Thymus (tissue), 11 donors: ENCODE measurements around the gene RHEBL1. TPM values are rescaled to one million over a fixed set of nuclear protein-coding genes. Genes with fewer than 3 reads are reported as not detected.

Source experiments
- DNase-seq, 9 donors: peaks; one replicate each; pipeline ENCODE4 v3.0.0-alpha.2; 2013; ENCODE audit warnings: low spot score in 9 of 9, low read depth in 6 of 9, missing footprints in 1 of 9
- H3K27ac ChIP-seq, 2 donors: one replicate each; pipeline ENCODE4 v1.5.1; 2013; ENCODE audit warnings: control low read depth in 1 of 2, low read depth in 1 of 2, low read length in 1 of 2, mild to moderate bottlenecking in 1 of 2, moderate library complexity in 1 of 2
- H3K27me3 ChIP-seq, 2 donors: one replicate each; pipeline ENCODE4 v1.5.1; 2013; ENCODE audit warnings: low read length in 1 of 2; ENCODE audit not compliant: control insufficient read depth in 2 of 2, insufficient read depth in 1 of 2
- H3K36me3 ChIP-seq, 2 donors: one replicate each; pipeline ENCODE4 v1.5.1; 2013; ENCODE audit warnings: low read length in 1 of 2, mild to moderate bottlenecking in 1 of 2, moderate library complexity in 1 of 2; ENCODE audit not compliant: control insufficient read depth in 2 of 2, insufficient read depth in 2 of 2
- H3K4me1 ChIP-seq, 2 donors: one replicate each; pipeline ENCODE4 v1.5.1; 2013; ENCODE audit warnings: low read length in 2 of 2; ENCODE audit not compliant: control insufficient read depth in 2 of 2, insufficient read depth in 2 of 2
- H3K4me3 ChIP-seq, 2 donors: one replicate each; pipeline ENCODE4 v1.5.1; 2013; ENCODE audit warnings: low read length in 2 of 2, control low read depth in 1 of 2, mild to moderate bottlenecking in 1 of 2
- H3K9me3 ChIP-seq, 2 donors: one replicate each; pipeline ENCODE4 v1.5.1; 2013; ENCODE audit warnings: low read length in 1 of 2, mild to moderate bottlenecking in 1 of 2; ENCODE audit not compliant: control insufficient read depth in 2 of 2, insufficient read depth in 1 of 2
- WGBS: extraction: QIAGEN DNeasy Blood & Tissue Kit; methylation state at CpG from one replicate; pipeline ENCODE4 v1.1.7; 2013; 5-methylcytosine and 5-hydroxymethylcytosine counted together
- polyA plus RNA-seq: library from polyadenylated mRNA; stranded (reverse); fragments of 200-250 nt; gene quantifications from one replicate; pipeline ENCODE4 v1.2.3, GENCODE V29; 2013
- total RNA-seq: library from RNA; stranded (reverse); fragments of 120-200 nt; gene quantifications from one replicate; pipeline ENCODE4 v1.2.4, GENCODE V29; 2013
- donor health status: healthy.

The RHEBL1 gene
- total and polyA plus RNA-seq, 2 donors = 1.6 to 3.2 TPM

DNA sequence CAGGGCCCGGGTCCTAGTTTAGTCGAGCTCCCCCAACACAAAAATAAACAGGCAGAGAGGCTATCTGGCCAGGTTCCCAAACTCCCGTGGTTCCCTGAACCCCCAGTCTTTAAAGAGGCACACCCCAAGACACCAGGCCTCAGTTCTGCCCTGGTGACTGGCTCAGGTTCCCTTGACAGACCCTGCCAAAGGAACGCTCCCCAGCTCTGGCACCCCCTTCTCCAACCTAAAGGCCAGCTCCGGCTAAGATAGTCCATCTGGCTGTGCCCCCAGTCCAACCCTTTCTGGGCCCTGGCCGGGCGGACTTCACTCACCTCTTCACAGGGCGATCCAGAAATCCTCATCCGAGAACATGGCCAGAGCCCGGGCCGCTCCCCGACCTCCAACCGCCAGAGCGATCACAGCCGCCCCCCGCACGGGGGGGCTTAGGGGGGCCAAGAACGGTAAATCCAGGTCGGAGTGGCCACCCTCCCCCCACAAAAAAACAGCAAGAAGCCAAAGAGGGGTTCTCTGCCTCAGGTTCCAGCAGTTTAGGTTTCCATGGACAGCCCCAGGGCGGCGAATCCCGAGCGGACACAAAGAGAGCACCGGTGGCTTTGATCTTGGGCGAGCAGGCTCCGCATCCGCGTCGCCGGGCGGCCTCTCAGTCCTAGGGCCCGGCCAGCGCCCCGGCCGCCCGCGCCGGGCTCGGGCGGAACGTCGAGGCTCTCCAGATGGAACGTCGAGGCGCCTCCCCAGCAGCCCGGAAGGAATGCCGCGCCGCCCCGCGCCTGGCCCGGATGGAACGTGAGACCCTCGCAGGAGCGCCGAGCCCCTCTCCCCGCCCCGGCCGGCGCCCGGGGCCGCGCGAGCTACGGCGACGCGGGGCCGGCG is 10.2 kb downstream of the RHEBL1 start:
- H3K4me1 ChIP-seq = peaks cover 42 to 47% of the 10 kb centered on the region in 2 donors
- H3K9me3 ChIP-seq = peaks cover 1 to 5% of the 10 kb centered on the region in 2 donors
- DNase-seq = peak in 4 of 9 donors; percentile 29 to 56 (median 38)
- peak overlapping the region; percentile 94 to 95 for H3K27ac ChIP-seq
- peak overlapping the region; percentile 98 to 99 for H3K4me3 ChIP-seq
- under 1% methylated on average over 70 of the region's 70 CpGs for WGBS
- peaks cover 5 to 14% of the 10 kb centered on the region in 2 donors for H3K36me3 ChIP-seq
- no peaks in the 10 kb centered on the region for H3K27me3 ChIP-seq

DNA sequence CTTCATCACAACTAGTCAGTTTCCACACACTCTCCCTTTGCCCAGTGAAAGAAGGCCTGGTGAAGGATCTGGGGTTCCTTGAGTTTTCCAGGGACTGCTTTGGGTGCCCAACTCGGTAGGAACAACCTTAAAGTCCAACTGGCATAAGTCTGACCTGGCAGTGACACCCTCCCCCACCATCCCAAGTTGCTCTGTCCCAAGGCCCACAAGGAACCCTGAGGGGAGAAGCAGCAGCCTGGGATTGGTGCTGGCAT is 10.8 kb downstream of the RHEBL1 start:
- peaks cover 42 to 47% of the 10 kb centered on the region in 2 donors for H3K4me1 ChIP-seq

DNA sequence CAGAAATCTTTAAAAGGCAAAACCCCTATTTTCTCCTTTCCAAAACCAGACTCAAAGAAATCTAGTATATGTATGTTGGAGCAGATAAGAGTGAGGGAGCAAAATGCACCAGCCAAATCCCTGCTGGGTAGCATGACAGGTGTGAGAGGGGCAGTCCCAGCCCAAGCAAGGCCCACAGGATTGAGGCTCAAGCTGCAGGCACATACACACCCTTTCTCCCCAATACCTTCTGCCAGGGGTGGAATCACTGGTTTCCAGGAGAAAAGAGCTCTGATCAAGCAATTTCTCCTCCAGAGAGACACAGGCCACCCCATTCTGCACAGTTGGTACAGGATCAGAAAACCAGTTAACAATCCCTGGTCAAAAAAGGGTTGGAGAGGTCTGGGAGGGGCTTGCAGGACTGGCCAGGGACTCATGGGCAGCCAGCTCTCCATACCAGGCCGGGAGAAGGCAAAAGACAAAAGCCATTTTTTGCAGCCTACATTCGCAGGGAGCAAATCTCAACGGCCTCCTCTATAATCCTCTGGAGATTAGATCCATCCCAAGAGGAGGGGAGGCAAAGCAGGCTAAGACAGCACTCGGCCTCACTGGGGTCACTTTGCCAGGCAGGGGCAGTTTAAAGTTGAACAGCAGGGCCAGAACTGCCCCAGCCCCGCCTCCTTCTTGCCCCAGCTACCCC is 11.3 kb downstream of the RHEBL1 start:
- H3K4me1 ChIP-seq = peaks cover 42 to 47% of the 10 kb centered on the region in 2 donors
- no peak for DNase-seq

More for the DNA sequence above, 10.8 kb downstream of the RHEBL1 start:
- peaks cover 1 to 5% of the 10 kb centered on the region in 2 donors for H3K9me3 ChIP-seq
- no peaks in the 10 kb centered on the region for H3K27me3 ChIP-seq
- 2% methylated on average over 1 of the region's 1 CpG for WGBS
- no peak for DNase-seq
- peaks cover 11 to 20% of the 10 kb centered on the region in 2 donors for H3K36me3 ChIP-seq
- peak overlapping the region; percentile 36 to 51 for H3K27ac ChIP-seq
- peak overlapping the region; percentile 98 to 99 for H3K4me3 ChIP-seq

DNA sequence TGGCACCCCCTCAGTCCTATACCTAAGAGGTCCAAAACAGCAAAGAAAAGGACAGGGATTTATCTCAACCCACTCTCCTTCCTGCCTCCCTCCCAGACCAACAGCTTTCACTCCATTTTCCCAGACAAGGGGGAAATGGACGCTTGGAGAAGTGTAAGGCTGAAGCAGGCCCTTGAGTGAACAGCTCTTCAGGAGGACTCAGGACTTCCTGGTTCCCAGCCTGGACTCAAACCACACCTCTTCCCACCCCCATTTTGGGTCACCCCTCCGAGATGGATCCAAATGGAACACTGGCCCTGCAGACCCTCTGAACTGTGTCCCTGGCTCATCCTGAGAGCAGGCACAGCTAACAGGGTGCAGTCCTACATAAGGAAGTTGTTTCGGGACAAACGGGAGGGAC is 11.9 kb downstream of the RHEBL1 start:
- 15% methylated on average over 4 of the region's 4 CpGs for WGBS
- H3K4me1 ChIP-seq = peaks cover 42 to 47% of the 10 kb centered on the region in 2 donors

More for the DNA sequence above, 11.3 kb downstream of the RHEBL1 start:
- 23% methylated on average over 5 of the region's 5 CpGs for WGBS
- Histone ChIP-seq H3K27ac (peak overlapping the region in 1 of 2 donors; percentile 51), H3K9me3 (peaks cover 1 to 5% of the 10 kb centered on the region in 2 donors), H3K4me3 (peak overlapping the region; percentile 98 to 99), H3K36me3 (peaks cover 15 to 24% of the 10 kb centered on the region in 2 donors), H3K27me3 (no peaks in the 10 kb centered on the region)

DNA sequence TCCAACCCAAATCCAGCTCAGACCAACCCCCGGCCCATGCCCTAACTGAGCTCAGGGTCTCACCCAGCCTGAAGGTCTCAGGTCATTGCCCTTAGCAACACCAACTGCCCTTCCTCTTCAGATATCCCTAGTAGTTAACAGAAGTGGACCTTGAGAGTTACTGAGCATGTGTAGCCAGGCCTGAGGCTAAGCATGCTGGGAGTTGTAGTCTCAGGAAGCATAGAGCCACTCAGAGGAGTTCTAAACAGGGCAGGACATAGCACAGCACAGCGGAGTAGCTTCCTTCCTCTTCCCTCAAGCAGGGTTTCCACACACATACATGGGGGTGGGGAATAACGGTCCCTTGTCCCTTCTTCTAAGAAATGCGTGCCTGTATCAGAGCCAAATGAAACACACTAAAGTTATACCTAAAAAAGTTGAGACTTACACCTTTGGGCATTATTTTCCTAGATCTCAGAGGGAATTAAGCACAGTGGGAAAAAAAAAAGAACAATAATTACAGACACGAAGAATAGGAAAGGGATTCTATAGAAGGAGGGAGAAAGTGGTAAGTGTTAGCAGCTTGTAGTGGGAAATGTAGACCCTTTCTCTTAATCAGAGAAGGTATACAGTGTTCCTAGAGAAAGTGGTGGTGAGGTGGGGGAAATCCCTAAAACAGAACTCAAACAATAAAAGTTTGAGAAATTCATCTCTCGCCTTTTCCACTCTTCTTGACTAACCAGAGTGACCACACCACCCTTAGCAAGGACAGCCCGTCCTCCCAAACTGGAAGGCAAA is 13.6 kb downstream of the RHEBL1 start:
- no peaks in the 10 kb centered on the region for H3K27me3 ChIP-seq
- 43% methylated on average over 7 of the region's 7 CpGs for WGBS
- H3K4me1 ChIP-seq = peaks cover 40 to 45% of the 10 kb centered on the region in 2 donors
- H3K36me3 ChIP-seq = peaks cover 39 to 48% of the 10 kb centered on the region in 2 donors
- peak; percentile 42 to 83 (median 62) for DNase-seq
- peak overlapping the region in 1 of 2 donors; percentile 16 for H3K4me3 ChIP-seq
- peak overlapping the region in 1 of 2 donors; percentile 28 for H3K27ac ChIP-seq
- peaks cover 1 to 5% of the 10 kb centered on the region in 2 donors for H3K9me3 ChIP-seq

More for the DNA sequence above, 11.9 kb downstream of the RHEBL1 start:
- Histone ChIP-seq H3K9me3 (peaks cover 1 to 5% of the 10 kb centered on the region in 2 donors), H3K27ac (peak overlapping the region in 1 of 2 donors; percentile 38), H3K4me3 (peak overlapping the region; percentile 98 to 99), H3K27me3 (no peaks in the 10 kb centered on the region), H3K36me3 (peaks cover 21 to 30% of the 10 kb centered on the region in 2 donors)
- peak in 1 of 9 donors; percentile 19 for DNase-seq

DNA sequence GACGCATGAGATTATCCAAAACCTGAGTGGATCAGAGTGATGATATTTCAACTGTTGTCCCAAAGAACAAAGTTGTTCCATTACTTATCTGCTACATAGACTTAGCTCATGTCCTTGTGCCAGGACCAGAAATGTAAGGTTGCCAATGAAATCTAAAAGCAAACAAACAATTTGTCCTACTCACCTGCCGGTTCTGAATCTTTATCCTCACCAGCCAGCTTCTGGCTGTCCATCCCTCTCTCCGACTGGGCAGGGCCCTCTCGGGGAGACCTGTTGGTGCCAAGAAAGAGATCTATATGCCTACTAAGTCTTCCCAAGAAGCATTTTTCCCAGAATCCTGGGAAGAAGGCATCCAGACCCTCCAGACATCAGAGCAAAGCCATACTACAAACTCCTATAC is 14.7 kb downstream of the RHEBL1 start:
- no peak for DNase-seq
- 97% methylated on average over 4 of the region's 4 CpGs for WGBS
- Histone ChIP-seq H3K27me3 (no peaks in the 10 kb centered on the region), H3K27ac (no peak overlapping the region), H3K4me3 (no peak overlapping the region), H3K4me1 (peaks cover 36 to 41% of the 10 kb centered on the region in 2 donors), H3K36me3 (peaks cover 49 to 58% of the 10 kb centered on the region in 2 donors), H3K9me3 (no peaks in the 10 kb centered on the region)

DNA sequence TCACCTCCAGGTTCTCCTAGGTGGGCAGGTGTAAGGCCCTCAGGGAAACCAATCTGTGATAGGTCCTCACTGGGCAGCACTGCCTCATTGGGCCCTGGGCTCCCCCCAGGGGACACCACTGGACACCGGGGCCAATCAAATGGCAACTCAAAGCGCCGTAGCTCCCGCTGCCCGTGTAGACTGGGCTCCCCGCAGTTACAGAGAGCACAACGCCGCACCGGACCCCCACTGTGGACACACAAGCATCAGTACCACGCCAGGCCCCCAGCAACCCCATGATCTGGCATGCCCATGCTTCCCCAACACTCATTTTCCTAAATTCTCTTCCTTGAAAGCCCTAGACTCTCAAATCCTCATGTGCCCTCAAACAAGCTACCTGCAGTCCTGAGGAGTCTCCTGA is 15.3 kb downstream of the RHEBL1 start:
- peaks cover 36 to 41% of the 10 kb centered on the region in 2 donors for H3K4me1 ChIP-seq
- no peaks in the 10 kb centered on the region for H3K9me3 ChIP-seq
- WGBS = 98% methylated on average over 10 of the region's 10 CpGs
- no peaks in the 10 kb centered on the region for H3K27me3 ChIP-seq
- no peak overlapping the region for H3K4me3 ChIP-seq
- no peak for DNase-seq
- H3K27ac ChIP-seq = no peak overlapping the region
- peaks cover 55 to 64% of the 10 kb centered on the region in 2 donors for H3K36me3 ChIP-seq

DNA sequence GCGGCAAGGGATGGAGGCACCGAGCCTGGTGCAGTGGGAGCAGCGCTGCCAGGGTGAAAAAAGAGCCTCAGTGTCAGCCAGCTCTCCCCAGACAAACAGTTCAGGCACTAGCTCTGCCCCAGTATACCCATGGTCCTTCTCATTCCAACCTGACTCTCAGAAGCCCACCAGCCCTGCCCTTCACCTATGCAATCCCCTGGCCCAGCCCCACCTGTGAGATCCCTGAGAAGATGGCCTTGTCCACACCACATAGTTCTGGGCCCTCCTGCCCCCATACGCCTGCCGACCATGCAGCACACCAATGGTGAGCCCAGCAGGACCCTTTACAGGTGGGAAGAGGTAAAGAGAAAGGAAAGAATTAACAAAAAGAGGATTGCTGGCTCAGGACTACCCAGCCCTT is 15.7 kb downstream of the RHEBL1 start:
- H3K9me3 ChIP-seq = no peaks in the 10 kb centered on the region
- 95% methylated on average over 5 of the region's 5 CpGs for WGBS
- no peak overlapping the region for H3K4me3 ChIP-seq
- peaks cover 36 to 37% of the 10 kb centered on the region in 2 donors for H3K4me1 ChIP-seq
- H3K36me3 ChIP-seq = peaks cover 59 to 68% of the 10 kb centered on the region in 2 donors
- H3K27ac ChIP-seq = no peak overlapping the region
- H3K27me3 ChIP-seq = no peaks in the 10 kb centered on the region
- no peak for DNase-seq
